Measurements from ENCODE around the gene PRKCE. TPM values are rescaled to one million over a fixed set of nuclear protein-coding genes. Genes with fewer than 3 reads are reported as not detected.

Gene PRKCE
- total RNA-seq, 1 experiment from 2014 or later: 1.3 TPM

DNA sequence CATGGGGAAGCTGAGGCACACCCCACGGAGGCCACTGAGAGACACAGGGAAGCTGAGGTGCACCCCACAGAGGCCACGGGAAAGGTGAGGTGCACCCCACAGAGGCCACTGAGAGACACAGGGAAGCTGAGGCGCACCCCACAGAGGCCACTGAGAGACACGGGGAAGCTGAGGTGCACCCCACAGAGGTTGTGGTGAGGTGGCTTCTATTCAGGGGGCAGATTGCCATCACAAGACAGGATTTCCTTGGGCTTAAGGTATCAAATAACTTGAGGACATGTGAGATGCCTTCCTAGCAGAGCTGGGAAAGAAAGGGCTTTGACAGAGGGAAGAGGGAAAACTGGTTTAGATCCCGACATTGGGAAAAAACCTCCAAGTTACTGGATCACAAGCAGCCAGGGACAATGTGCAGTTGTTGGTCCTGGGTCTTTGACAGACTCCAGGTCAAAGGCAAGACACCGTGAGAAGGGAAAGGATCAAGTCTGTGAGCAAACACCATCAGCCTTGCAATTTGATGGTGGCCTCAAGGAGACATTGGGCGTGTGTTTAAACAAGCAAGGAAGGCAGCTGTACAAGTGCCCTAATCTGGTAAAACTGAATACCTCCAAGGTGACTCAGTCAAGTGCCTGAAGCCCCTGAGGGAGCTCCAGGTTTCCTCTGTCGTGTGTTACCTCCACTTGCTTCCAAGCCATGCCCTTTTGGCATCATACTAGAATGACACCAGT, 512.5 kb downstream of the PRKCE start:
- Histone ChIP-seq H3K79me2 (ENCODE audit: insufficient read depth, low read length) (no peaks in the 10 kb centered on the region), H2AFZ (ENCODE audit: low read length) (no peak overlapping the region), H3K9me3 (ENCODE audit: control insufficient read depth, low read depth, low read length) (no peaks in the 10 kb centered on the region), H2BK12ac (ENCODE audit: insufficient read length, low read depth, low read length) (no peak overlapping the region), H3K56ac (ENCODE audit: insufficient read length, low read depth, low read length) (no peak overlapping the region), H3K18ac (ENCODE audit: insufficient read length, low read depth, low read length) (no peak overlapping the region), H2BK20ac (ENCODE audit: low read depth, low read length, poor library complexity, severe bottlenecking) (no peak overlapping the region), H3K4ac (ENCODE audit: low read depth, low read length) (no peak overlapping the region), H3K14ac (ENCODE audit: insufficient read depth, low read length) (no peak overlapping the region), H3K27ac (ENCODE audit: insufficient read length, low read depth, low read length) (no peak overlapping the region), H3K27me3 (ENCODE audit: insufficient read depth, low read length) (no peaks in the 10 kb centered on the region), H3K4me1 (ENCODE audit: insufficient read depth, low read length) (no peaks in the 10 kb centered on the region; the same call in 1 of the 2 replicates), H4K20me1 (ENCODE audit: control insufficient read depth, insufficient read depth, insufficient read length) (no peaks in the 10 kb centered on the region), H3K23me2 (ENCODE audit: insufficient read length, low read depth, low read length, poor library complexity, severe bottlenecking) (no peaks in the 10 kb centered on the region), H2BK15ac (ENCODE audit: low read depth, low read length) (no peak overlapping the region), H4K5ac (ENCODE audit: insufficient read length, low read depth, low read length) (no peak overlapping the region), H4K8ac (replicated peaks; ENCODE audit: insufficient read length, low read depth, low read length) (no peak overlapping the region), H3T11ph (ENCODE audit: low read length) (no peak overlapping the region), H3K9ac (ENCODE audit: extremely low read depth, insufficient read length, low read length) (no peak overlapping the region), H4K91ac (ENCODE audit: insufficient read length, low read depth, low read length) (no peak overlapping the region), H3K4me2 (ENCODE audit: insufficient read depth, insufficient read length, low read length) (no peak overlapping the region), H2BK5ac (ENCODE audit: insufficient read length, low read length) (no peak overlapping the region), H3K23ac (ENCODE audit: insufficient read length, low read depth, low read length) (no peak overlapping the region), H3K79me1 (ENCODE audit: insufficient read depth, low read depth, low read length, poor library complexity, severe bottlenecking) (no peaks in the 10 kb centered on the region), H2AK5ac (ENCODE audit: insufficient read length, low read length) (no peak overlapping the region), H2BK120ac (ENCODE audit: low read depth, low read length, poor library complexity, severe bottlenecking) (no peak overlapping the region)
- no CpG with 5 or more reads among the region's 8 CpGs for WGBS (ENCODE audit: extremely low coverage, insufficient read length, low lambda C conversion rate)
- TF ChIP-seq, protein P1, sequence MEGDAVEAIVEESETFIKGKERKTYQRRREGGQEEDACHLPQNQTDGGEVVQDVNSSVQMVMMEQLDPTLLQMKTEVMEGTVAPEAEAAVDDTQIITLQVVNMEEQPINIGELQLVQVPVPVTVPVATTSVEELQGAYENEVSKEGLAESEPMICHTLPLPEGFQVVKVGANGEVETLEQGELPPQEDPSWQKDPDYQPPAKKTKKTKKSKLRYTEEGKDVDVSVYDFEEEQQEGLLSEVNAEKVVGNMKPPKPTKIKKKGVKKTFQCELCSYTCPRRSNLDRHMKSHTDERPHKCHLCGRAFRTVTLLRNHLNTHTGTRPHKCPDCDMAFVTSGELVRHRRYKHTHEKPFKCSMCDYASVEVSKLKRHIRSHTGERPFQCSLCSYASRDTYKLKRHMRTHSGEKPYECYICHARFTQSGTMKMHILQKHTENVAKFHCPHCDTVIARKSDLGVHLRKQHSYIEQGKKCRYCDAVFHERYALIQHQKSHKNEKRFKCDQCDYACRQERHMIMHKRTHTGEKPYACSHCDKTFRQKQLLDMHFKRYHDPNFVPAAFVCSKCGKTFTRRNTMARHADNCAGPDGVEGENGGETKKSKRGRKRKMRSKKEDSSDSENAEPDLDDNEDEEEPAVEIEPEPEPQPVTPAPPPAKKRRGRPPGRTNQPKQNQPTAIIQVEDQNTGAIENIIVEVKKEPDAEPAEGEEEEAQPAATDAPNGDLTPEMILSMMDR (conservative IDR thresholded peaks at IDR 0.05): no peak
- Mint-ChIP-seq H3K27ac (no peak overlapping the region; a peak in 1 of 7 replicates), H3K4me3 (no peak overlapping the region), H3K9me3 (no peaks in the 10 kb centered on the region), H3K27me3 (ENCODE audit: low read depth) (peaks cover 4% of the 10 kb centered on the region; the same call in 1 of the 2 replicates), H3K36me3 (ENCODE audit: insufficient read depth in 1 of 3, low read depth in 3 of 3) (no peaks in the 10 kb centered on the region), H3K4me1 (peaks cover 13 to 14% of the 10 kb centered on the region in 2 experiments)
- DNase-seq: no peak
